K562 (cell line): ENCODE data around the gene TMEM222. TPM values are rescaled to one million over a fixed set of nuclear protein-coding genes. Genes with fewer than 3 reads are reported as not detected.
A peak's percentile ranks its signal among the peaks of the same experiment; 100 is the strongest.

Experiments used
- BACH1 ChIP-seq: fragments of 200-800 bp; sonication (Bioruptor generic); IDR thresholded peaks from 2 replicates; pipeline ENCODE4 v1.6.1; 2016; ENCODE audit warnings: missing genetic modification characterization, missing compliant biosample characterization
- DIDO1 ChIP-seq: fragments of 450-650 bp; IDR thresholded peaks from 2 replicates; pipeline ENCODE4 v1.6.1; 2016; ENCODE audit warnings: low read depth, missing biosample characterization, missing genetic modification characterization
- HLTF ChIP-seq: fragments of 450-650 bp; IDR thresholded peaks from 2 replicates; pipeline ENCODE4 v1.6.1; 2016
- HNRNPUL1 ChIP-seq: fragments of 200-400 bp; formaldehyde crosslinking; IDR thresholded peaks from 2 replicates; pipeline ENCODE4 v1.6.1; 2017; ENCODE audit warnings: low read length
- KAT2B ChIP-seq: IDR thresholded peaks from one replicate; pipeline ENCODE4 v1.6.1; 2012; ENCODE audit warnings: low read depth, mild to moderate bottlenecking, control low read depth, inconsistent platforms, low read length, moderate library complexity
- KDM5B ChIP-seq: fragments of 200-600 bp; sonication (generic); IDR thresholded peaks from 2 replicates; pipeline ENCODE4 v1.6.1; 2012; ENCODE audit warnings: low read depth, mild to moderate bottlenecking, moderate library complexity, low read length, control low read depth, inconsistent platforms; ENCODE audit not compliant: insufficient replicate concordance
- KHSRP ChIP-seq: fragments of 450-650 bp; IDR thresholded peaks from 2 replicates; pipeline ENCODE4 v1.6.1; 2017
- MXI1 ChIP-seq: IDR thresholded peaks from 2 replicates; pipeline ENCODE4 v1.6.1; 2011; ENCODE audit warnings: low read depth, mild to moderate bottlenecking, improper control_type of control experiment, low read length
- RBM34 ChIP-seq: fragments of 200-400 bp; formaldehyde crosslinking; IDR thresholded peaks from 2 replicates; pipeline ENCODE4 v1.6.1; 2018; ENCODE audit warnings: low read length, borderline replicate concordance; ENCODE audit not compliant: insufficient read depth
- SMARCA4 ChIP-seq: fragments of 450-650 bp; IDR thresholded peaks from 2 replicates; pipeline ENCODE4 v1.6.1; 2016
- SP2 ChIP-seq: IDR thresholded peaks from 2 replicates; pipeline ENCODE4 v1.6.1; 2011; ENCODE audit warnings: mild to moderate bottlenecking, low read depth, low read length, moderate library complexity; ENCODE audit not compliant: poor library complexity, severe bottlenecking; ENCODE audit errors: extremely low read depth
- STAT5A ChIP-seq: IDR thresholded peaks from 2 replicates; pipeline ENCODE4 v1.6.1; 2012; ENCODE audit warnings: low read length, inconsistent platforms, borderline replicate concordance
- TOE1 ChIP-seq, 2 experiments: fragments of 450-650 bp in 1 of 2; sonication (generic) in 1 of 2; formaldehyde crosslinking in 1 of 2; IDR thresholded peaks; 2 replicates each; pipeline versions ENCODE4 v1.7.1 to v1.8.0; 2016 to 2022; ENCODE audit warnings: borderline replicate concordance in 2 of 2, mild to moderate bottlenecking in 2 of 2, antibody characterized with exemption in 1 of 2, inconsistent platforms in 1 of 2, low read depth in 1 of 2, missing genetic modification reagents in 1 of 2, moderate library complexity in 1 of 2
- TSHZ1 ChIP-seq: fragments of 250-450 bp; sonication (Bioruptor Pico); IDR thresholded peaks from 2 replicates; pipeline ENCODE4 v1.4.0; 2020; ENCODE audit warnings: mild to moderate bottlenecking, moderate library complexity
- ZNF354B ChIP-seq: fragments of 250-450 bp; sonication (Bioruptor Pico); IDR thresholded peaks from 2 replicates; pipeline ENCODE4 v1.4.0; 2020
- ZNF586 ChIP-seq: fragments of 450-650 bp; formaldehyde crosslinking; conservative IDR thresholded peaks from 2 replicates; pipeline ENCODE4 v1.4.0; 2020; ENCODE audit warnings: mild to moderate bottlenecking, moderate library complexity
- polyA plus RNA-seq, 8 experiments: library from polyadenylated mRNA; depleted of rRNA in 4 of 8; stranded (reverse) in 5 of 8; unstranded in 3 of 8; fragments of >200 nt; fragmentation: Nextera tagmentation in 2 of 8; fragmentation: Illumina TruSeq in 1 of 8; extraction: Ambion mirVana in 2 of 8; extraction: Trizol in 1 of 8; gene quantifications; 2 replicates each; pipeline versions ENCODE4 v1.2.1 to v1.2.3, GENCODE V29; 2011 to 2014; ENCODE audit warnings: inconsistent platforms in 1 of 8, missing spikeins in 1 of 8
- total RNA-seq, 7 experiments: library from RNA; depleted of rRNA in 6 of 7; stranded (reverse); fragments of >200 nt in 6 of 7; fragmentation: Illumina TruSeq in 2 of 7; extraction: Trizol in 2 of 7; gene quantifications; 2 replicates each; pipeline versions ENCODE4 v1.2.1 to v1.2.3, GENCODE V29; 2011 to 2021; ENCODE audit warnings: low replicate concordance in 1 of 7
- TF ChIP-seq, protein P1 (sequence below), 2 experiments: fragments of 450-650 bp; IDR thresholded peaks; 2 replicates each; pipeline ENCODE4 v1.6.1; 2018; ENCODE audit warnings: mild to moderate bottlenecking in 2 of 2, low read depth in 1 of 2; ENCODE audit not compliant: partially characterized antibody in 2 of 2
- TF ChIP-seq, protein P2 (sequence below): fragments of 450-650 bp; IDR thresholded peaks from 2 replicates; pipeline ENCODE4 v1.6.1; 2016; ENCODE audit warnings: borderline replicate concordance

The TMEM222 gene
- total and polyA plus RNA-seq, 9 of the 15 experiments (the other 6 are each of a cell fraction or from before 2014, with no cell fraction given) = 6.9 to 48.0 (median 32.8) TPM

DNA sequence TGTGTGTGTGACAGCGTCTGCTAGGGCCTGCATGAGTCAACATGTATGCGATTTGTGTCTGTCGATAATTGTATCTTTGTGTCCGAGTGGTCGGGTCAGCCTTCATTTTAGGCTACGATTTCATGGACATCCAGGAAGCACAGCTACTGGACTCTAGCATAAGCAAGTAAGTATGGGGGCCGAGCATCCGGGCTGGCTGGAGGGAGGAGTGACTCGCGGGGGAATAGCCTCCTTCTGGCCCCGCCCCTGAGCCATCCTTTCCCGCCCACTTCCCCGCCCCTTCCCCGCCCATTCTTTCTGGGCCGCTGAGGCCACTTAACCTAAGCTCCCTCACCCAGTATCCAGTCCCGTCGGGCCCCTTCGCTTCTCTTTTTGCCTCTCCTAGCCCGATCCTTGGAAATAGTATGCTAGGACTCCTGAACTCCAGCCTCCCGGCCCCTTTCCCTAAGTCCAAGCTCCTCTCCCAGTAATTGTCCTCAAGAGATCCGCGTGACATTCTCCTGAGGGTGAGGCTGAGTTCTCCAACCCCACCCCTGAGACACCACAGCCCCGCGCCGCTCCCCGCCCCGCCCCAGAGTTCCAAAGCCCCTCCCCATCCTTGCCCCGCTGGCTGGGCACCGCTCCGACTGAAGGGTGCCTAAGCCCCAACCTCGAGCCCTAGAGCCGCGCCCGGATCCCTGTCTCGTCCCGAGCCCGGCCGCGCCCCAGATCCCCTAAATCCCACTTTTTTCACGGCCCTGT is 43.6 kb downstream of the TMEM222 start (continued):
- TF ChIP-seq TOE1 (IDR thresholded peaks at IDR 0.05; ENCODE audit: borderline replicate concordance) (no peak), TOE1 (CRISPR knock-in tag; IDR thresholded peaks at IDR 0.05; ENCODE audit: borderline replicate concordance, low read depth) (no peak), HNRNPUL1 (no peak), ZNF354B (CRISPR knock-in tag) (no peak), HLTF (no peak), SP2 (no peak), TSHZ1 (CRISPR knock-in tag) (no peak), KAT2B (no peak), KDM5B (no peak), BACH1 (no peak), DIDO1 (no peak), SMARCA4 (peak; percentile 43; the same call in 1 of the 2 replicates), RBM34 (no peak), ZNF586 (CRISPR knock-in tag) (no peak), MXI1 (no peak), KHSRP (no peak), STAT5A (no peak)
- TF ChIP-seq, protein P1, sequence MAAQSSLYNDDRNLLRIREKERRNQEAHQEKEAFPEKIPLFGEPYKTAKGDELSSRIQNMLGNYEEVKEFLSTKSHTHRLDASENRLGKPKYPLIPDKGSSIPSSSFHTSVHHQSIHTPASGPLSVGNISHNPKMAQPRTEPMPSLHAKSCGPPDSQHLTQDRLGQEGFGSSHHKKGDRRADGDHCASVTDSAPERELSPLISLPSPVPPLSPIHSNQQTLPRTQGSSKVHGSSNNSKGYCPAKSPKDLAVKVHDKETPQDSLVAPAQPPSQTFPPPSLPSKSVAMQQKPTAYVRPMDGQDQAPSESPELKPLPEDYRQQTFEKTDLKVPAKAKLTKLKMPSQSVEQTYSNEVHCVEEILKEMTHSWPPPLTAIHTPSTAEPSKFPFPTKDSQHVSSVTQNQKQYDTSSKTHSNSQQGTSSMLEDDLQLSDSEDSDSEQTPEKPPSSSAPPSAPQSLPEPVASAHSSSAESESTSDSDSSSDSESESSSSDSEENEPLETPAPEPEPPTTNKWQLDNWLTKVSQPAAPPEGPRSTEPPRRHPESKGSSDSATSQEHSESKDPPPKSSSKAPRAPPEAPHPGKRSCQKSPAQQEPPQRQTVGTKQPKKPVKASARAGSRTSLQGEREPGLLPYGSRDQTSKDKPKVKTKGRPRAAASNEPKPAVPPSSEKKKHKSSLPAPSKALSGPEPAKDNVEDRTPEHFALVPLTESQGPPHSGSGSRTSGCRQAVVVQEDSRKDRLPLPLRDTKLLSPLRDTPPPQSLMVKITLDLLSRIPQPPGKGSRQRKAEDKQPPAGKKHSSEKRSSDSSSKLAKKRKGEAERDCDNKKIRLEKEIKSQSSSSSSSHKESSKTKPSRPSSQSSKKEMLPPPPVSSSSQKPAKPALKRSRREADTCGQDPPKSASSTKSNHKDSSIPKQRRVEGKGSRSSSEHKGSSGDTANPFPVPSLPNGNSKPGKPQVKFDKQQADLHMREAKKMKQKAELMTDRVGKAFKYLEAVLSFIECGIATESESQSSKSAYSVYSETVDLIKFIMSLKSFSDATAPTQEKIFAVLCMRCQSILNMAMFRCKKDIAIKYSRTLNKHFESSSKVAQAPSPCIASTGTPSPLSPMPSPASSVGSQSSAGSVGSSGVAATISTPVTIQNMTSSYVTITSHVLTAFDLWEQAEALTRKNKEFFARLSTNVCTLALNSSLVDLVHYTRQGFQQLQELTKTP (IDR thresholded peaks at IDR 0.05; ENCODE audit: low read depth in 1 of 2, partially characterized antibody in 2 of 2) = no peak
- TF ChIP-seq, protein P2, sequence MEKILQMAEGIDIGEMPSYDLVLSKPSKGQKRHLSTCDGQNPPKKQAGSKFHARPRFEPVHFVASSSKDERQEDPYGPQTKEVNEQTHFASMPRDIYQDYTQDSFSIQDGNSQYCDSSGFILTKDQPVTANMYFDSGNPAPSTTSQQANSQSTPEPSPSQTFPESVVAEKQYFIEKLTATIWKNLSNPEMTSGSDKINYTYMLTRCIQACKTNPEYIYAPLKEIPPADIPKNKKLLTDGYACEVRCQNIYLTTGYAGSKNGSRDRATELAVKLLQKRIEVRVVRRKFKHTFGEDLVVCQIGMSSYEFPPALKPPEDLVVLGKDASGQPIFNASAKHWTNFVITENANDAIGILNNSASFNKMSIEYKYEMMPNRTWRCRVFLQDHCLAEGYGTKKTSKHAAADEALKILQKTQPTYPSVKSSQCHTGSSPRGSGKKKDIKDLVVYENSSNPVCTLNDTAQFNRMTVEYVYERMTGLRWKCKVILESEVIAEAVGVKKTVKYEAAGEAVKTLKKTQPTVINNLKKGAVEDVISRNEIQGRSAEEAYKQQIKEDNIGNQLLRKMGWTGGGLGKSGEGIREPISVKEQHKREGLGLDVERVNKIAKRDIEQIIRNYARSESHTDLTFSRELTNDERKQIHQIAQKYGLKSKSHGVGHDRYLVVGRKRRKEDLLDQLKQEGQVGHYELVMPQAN = 0 out of 2 replicates have a peak, but pooled peaks have one; percentile 34
